COR-L47 (cell line): ENCODE measurements around the gene SMPDL3A.

Experiments used
- DNase-seq: peaks from one replicate; lab custom pipeline; 2025; lab: John Stamatoyannopoulos, UW

Gene SMPDL3A

GRCh38 chr6:122853259-122853995 lies 64.4 kb downstream of the SMPDL3A start:
- DNase-seq, result no peak
